HepG2 (cell line): ENCODE results near the gene DOCK9. TPM values are rescaled to one million over a fixed set of nuclear protein-coding genes. Genes with fewer than 3 reads are reported as not detected.

Experiments used
- POLR2G ChIP-seq: fragments of 200-400 bp; formaldehyde crosslinking; IDR thresholded peaks from 2 replicates; pipeline ENCODE4 v1.6.1; 2018; ENCODE audit warnings: mild to moderate bottlenecking, low read depth, low read length, moderate library complexity
- SIX4 ChIP-seq: sonication (generic); formaldehyde crosslinking; IDR thresholded peaks from 2 replicates; pipeline ENCODE4 v1.4.0; 2020; ENCODE audit warnings: missing genetic modification reagents
- SMARCE1 ChIP-seq: fragments of 450-650 bp; IDR thresholded peaks from 2 replicates; pipeline ENCODE4 v1.6.1; 2017; ENCODE audit warnings: borderline replicate concordance
- SP1 ChIP-seq, 2 experiments: fragments of 450-650 bp in 1 of 2; sonication (generic) in 1 of 2; formaldehyde crosslinking in 1 of 2; IDR thresholded peaks; 2 replicates each; pipeline versions ENCODE4 v1.4.0 to v1.6.1; 2016 to 2020; ENCODE audit warnings: missing genetic modification reagents in 1 of 2
- polyA plus RNA-seq, 8 experiments: library from polyadenylated mRNA; depleted of rRNA in 3 of 8; stranded (reverse) in 7 of 8; unstranded in 1 of 8; fragments of >200 nt; fragmentation: Illumina TruSeq in 4 of 8; extraction: Trizol in 4 of 8; gene quantifications; 2 replicates each; pipeline versions ENCODE4 v1.2.1 to v1.2.3, GENCODE V29; 2011 to 2016; ENCODE audit warnings: low read depth in 4 of 8, missing spikeins in 1 of 8, mixed read lengths in 1 of 8; ENCODE audit not compliant: insufficient read depth in 1 of 8
- total RNA-seq, 5 experiments: library from RNA; depleted of rRNA; stranded (reverse); fragments of >200 nt; fragmentation: Illumina TruSeq; extraction: Trizol; gene quantifications; 2 replicates each; pipeline ENCODE4 v1.2.3, GENCODE V29; 2016; ENCODE audit warnings: low read depth in 1 of 5
- TF ChIP-seq, protein P1 (sequence below): fragments of 450-650 bp; IDR thresholded peaks from 2 replicates; pipeline ENCODE4 v1.6.1; 2017
- TF ChIP-seq, protein P2 (sequence below): sonication (generic); formaldehyde crosslinking; IDR thresholded peaks from 2 replicates; pipeline ENCODE4 v1.9.0; 2021; ENCODE audit warnings: missing genetic modification reagents, mild to moderate bottlenecking, borderline replicate concordance
- TF ChIP-seq, protein P3 (sequence below): IDR thresholded peaks from 2 replicates; pipeline ENCODE4 v1.6.1; 2016; ENCODE audit warnings: low read depth, missing genetic modification reagents, missing compliant biosample characterization

DOCK9 gene
- total and polyA plus RNA-seq, 2 of the 13 experiments (the other 11 are each of a cell fraction or from before 2014, with no cell fraction given), result 0.44 to 0.97 TPM

DNA sequence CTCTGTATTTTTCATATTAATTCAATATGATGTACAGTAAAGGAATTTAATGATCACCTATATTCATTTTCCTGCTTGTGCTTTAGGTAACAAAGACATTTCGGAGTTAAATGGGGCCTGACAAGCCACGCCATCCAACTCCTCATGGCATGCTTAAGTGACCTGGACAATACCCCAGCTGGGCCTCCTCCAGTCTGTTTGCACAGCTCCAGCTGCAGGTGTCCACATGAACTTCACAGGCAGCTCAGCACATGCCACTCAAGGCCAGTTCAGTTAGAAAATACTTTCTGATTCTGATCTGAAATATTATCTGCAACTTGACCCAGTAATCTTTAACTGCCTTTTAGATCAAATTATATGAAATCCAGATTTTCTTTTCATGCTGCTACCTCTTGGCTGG is 135.8 kb downstream of the DOCK9 start (continued):
- TF ChIP-seq, protein P1, sequence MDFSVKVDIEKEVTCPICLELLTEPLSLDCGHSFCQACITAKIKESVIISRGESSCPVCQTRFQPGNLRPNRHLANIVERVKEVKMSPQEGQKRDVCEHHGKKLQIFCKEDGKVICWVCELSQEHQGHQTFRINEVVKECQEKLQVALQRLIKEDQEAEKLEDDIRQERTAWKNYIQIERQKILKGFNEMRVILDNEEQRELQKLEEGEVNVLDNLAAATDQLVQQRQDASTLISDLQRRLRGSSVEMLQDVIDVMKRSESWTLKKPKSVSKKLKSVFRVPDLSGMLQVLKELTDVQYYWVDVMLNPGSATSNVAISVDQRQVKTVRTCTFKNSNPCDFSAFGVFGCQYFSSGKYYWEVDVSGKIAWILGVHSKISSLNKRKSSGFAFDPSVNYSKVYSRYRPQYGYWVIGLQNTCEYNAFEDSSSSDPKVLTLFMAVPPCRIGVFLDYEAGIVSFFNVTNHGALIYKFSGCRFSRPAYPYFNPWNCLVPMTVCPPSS, result no peak
- TF ChIP-seq, protein P2, sequence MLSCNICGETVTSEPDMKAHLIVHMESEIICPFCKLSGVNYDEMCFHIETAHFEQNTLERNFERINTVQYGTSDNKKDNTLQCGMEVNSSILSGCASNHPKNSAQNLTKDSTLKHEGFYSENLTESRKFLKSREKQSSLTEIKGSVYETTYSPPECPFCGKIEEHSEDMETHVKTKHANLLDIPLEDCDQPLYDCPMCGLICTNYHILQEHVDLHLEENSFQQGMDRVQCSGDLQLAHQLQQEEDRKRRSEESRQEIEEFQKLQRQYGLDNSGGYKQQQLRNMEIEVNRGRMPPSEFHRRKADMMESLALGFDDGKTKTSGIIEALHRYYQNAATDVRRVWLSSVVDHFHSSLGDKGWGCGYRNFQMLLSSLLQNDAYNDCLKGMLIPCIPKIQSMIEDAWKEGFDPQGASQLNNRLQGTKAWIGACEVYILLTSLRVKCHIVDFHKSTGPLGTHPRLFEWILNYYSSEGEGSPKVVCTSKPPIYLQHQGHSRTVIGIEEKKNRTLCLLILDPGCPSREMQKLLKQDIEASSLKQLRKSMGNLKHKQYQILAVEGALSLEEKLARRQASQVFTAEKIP (CRISPR knock-in tag), result no peak
- TF ChIP-seq SP1 (IDR thresholded peaks at IDR 0.05) (no peak), SP1 (CRISPR knock-in tag; IDR thresholded peaks at IDR 0.05) (no peak), POLR2G (no peak), SIX4 (CRISPR knock-in tag) (no peak), SMARCE1 (no peak)
- TF ChIP-seq, protein P3, sequence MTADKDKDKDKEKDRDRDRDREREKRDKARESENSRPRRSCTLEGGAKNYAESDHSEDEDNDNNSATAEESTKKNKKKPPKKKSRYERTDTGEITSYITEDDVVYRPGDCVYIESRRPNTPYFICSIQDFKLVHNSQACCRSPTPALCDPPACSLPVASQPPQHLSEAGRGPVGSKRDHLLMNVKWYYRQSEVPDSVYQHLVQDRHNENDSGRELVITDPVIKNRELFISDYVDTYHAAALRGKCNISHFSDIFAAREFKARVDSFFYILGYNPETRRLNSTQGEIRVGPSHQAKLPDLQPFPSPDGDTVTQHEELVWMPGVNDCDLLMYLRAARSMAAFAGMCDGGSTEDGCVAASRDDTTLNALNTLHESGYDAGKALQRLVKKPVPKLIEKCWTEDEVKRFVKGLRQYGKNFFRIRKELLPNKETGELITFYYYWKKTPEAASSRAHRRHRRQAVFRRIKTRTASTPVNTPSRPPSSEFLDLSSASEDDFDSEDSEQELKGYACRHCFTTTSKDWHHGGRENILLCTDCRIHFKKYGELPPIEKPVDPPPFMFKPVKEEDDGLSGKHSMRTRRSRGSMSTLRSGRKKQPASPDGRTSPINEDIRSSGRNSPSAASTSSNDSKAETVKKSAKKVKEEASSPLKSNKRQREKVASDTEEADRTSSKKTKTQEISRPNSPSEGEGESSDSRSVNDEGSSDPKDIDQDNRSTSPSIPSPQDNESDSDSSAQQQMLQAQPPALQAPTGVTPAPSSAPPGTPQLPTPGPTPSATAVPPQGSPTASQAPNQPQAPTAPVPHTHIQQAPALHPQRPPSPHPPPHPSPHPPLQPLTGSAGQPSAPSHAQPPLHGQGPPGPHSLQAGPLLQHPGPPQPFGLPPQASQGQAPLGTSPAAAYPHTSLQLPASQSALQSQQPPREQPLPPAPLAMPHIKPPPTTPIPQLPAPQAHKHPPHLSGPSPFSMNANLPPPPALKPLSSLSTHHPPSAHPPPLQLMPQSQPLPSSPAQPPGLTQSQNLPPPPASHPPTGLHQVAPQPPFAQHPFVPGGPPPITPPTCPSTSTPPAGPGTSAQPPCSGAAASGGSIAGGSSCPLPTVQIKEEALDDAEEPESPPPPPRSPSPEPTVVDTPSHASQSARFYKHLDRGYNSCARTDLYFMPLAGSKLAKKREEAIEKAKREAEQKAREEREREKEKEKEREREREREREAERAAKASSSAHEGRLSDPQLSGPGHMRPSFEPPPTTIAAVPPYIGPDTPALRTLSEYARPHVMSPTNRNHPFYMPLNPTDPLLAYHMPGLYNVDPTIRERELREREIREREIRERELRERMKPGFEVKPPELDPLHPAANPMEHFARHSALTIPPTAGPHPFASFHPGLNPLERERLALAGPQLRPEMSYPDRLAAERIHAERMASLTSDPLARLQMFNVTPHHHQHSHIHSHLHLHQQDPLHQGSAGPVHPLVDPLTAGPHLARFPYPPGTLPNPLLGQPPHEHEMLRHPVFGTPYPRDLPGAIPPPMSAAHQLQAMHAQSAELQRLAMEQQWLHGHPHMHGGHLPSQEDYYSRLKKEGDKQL, result no peak
- TF ChIP-seq, all 625 proteins: peak for 27
